K562 (cell line): ENCODE results near the gene SIRT5. TPM values are rescaled to one million over a fixed set of nuclear protein-coding genes. Genes with fewer than 3 reads are reported as not detected.

Experiments
- ATAC-seq: fragments of 200-7000 bp; cut with Tn5 transposase; 3 replicates; pipeline ENCODE4 v1.9.1; 2020; ENCODE audit warnings: moderate library complexity
- BruUV-seq: library from RNA; stranded (reverse); fragments of 400-500 nt; replicated peaks from 2 replicates; lab custom pipeline; 2021; lab: Mats Ljungman, UMichigan
- CTCF ChIA-PET: fragments of 300-600 bp; formaldehyde crosslinking; extraction: SDS; loops from one replicate; lab custom pipeline; 2021; ENCODE audit warnings: low intra/inter-chr PET ratio; lab: Yijun Ruan, JAX
- POLR2A ChIA-PET: fragments of 300-600, 350-650 bp; sonication (Branson Sonifier 250); formaldehyde crosslinking; extraction: SDS; loops from one replicate; lab custom pipeline; 2021; ENCODE audit warnings: antibody characterized with exemption, inconsistent platforms; lab: Yijun Ruan, JAX
- DNase-seq, 4 experiments: peaks; one replicate each; pipeline versions ENCODE4 v3.0.0 to v3.0.0-alpha.2; 2011 to 2018; ENCODE audit warnings: low spot score in 3 of 4, mixed read lengths in 3 of 4; ENCODE audit errors: extremely low read depth in 1 of 4
- FAIRE-seq: peaks from 2 replicates; lab custom pipeline; 2011; peaks lifted over from hg19 to GRCh38; lab: Jason Lieb, UNC
- H2AFZ ChIP-seq: 2 replicates; pipeline ENCODE4 v1.6.0; 2011; ENCODE audit warnings: low read depth, low read length, control low read depth, inconsistent platforms
- H3K27ac ChIP-seq: fragments of 200-600 bp; 3 replicates; pipeline ENCODE4 v1.8.0; 2011; ENCODE audit warnings: low read depth, mild to moderate bottlenecking, control low read depth, inconsistent platforms, low read length, moderate library complexity, mixed read lengths; ENCODE audit errors: extremely low read depth
- H3K27me3 ChIP-seq, 2 experiments: fragments of 300-600 bp in 1 of 2; 2 replicates in 1 of 2; 3 replicates in 1 of 2; pipeline versions ENCODE4 v1.6.0 to v1.8.0; 2011; ENCODE audit warnings: inconsistent platforms in 2 of 2, low read length in 2 of 2, mild to moderate bottlenecking in 1 of 2, mixed read lengths in 1 of 2, moderate library complexity in 1 of 2; ENCODE audit not compliant: control insufficient read depth in 2 of 2, insufficient read depth in 2 of 2
- H3K36me3 ChIP-seq: fragments of 300-600 bp; 3 replicates; pipeline ENCODE4 v1.8.0; 2011; ENCODE audit warnings: mild to moderate bottlenecking, low read length, inconsistent platforms; ENCODE audit not compliant: control insufficient read depth, insufficient read depth
- H3K4me1 ChIP-seq, 2 experiments: fragments of 200-600 bp in 1 of 2; replicated peaks in 1 of 2; 2 replicates in 1 of 2; 3 replicates in 1 of 2; pipeline versions ENCODE4 v1.5.1 to v1.8.0; 2011; ENCODE audit warnings: inconsistent platforms in 2 of 2, low read length in 2 of 2, mild to moderate bottlenecking in 1 of 2, mixed read lengths in 1 of 2, moderate library complexity in 1 of 2; ENCODE audit not compliant: control insufficient read depth in 2 of 2, insufficient read depth in 2 of 2
- H3K4me2 ChIP-seq: 2 replicates; pipeline ENCODE4 v1.6.1; 2011; ENCODE audit warnings: low read length, control low read depth, inconsistent platforms, mixed read lengths; ENCODE audit not compliant: insufficient read depth
- H3K4me3 ChIP-seq: fragments of 200-600 bp; sonication (generic), shearing (Covaris generic); 2 replicates; pipeline ENCODE4 v1.5.1; 2016; ENCODE audit warnings: control low read depth, inconsistent platforms
- H3K79me2 ChIP-seq: fragments of 200-600 bp; 3 replicates; pipeline ENCODE4 v1.8.0; 2011; ENCODE audit warnings: low read length, inconsistent platforms; ENCODE audit not compliant: control insufficient read depth, insufficient read depth
- H3K9ac ChIP-seq, 2 experiments: 2 replicates each; pipeline versions ENCODE4 v1.6.0 to v1.6.1; 2011; ENCODE audit warnings: low read depth in 2 of 2, low read length in 2 of 2, control low read depth in 1 of 2, inconsistent platforms in 1 of 2, mild to moderate bottlenecking in 1 of 2, mixed read lengths in 1 of 2; ENCODE audit not compliant: insufficient read depth in 1 of 2
- H3K9me1 ChIP-seq: one replicate; pipeline ENCODE4 v1.6.0; 2011; ENCODE audit warnings: inconsistent platforms, mild to moderate bottlenecking, low read length, moderate library complexity; ENCODE audit not compliant: control insufficient read depth, insufficient read depth
- H3K9me3 ChIP-seq: replicated peaks from 2 replicates; pipeline ENCODE4 v1.5.1; 2011; ENCODE audit warnings: low read depth, low read length, inconsistent platforms; ENCODE audit not compliant: control insufficient read depth, insufficient read depth
- H4K20me1 ChIP-seq: replicated peaks from 2 replicates; pipeline ENCODE4 v1.6.1; 2011; ENCODE audit warnings: low read length, inconsistent platforms, mixed read lengths; ENCODE audit not compliant: control insufficient read depth, insufficient read depth
- BCOR ChIP-seq: fragments of 450-650 bp; IDR thresholded peaks from 2 replicates; pipeline ENCODE4 v1.6.1; 2016
- CHCHD3 ChIP-seq: fragments of 250-450 bp; sonication (Bioruptor Pico); IDR thresholded peaks from 2 replicates; pipeline ENCODE4 v2.1.2; 2022; ENCODE audit warnings: mild to moderate bottlenecking
- CREBBP ChIP-seq: IDR thresholded peaks from one replicate; pipeline ENCODE4 v1.6.1; 2012; ENCODE audit warnings: low read depth, mild to moderate bottlenecking, control low read depth, inconsistent platforms, low read length
- EHMT2 ChIP-seq: fragments of 450-650 bp; IDR thresholded peaks from 2 replicates; pipeline ENCODE4 v1.6.1; 2018; ENCODE audit warnings: antibody characterized with exemption
- EP300 ChIP-seq: IDR thresholded peaks from 2 replicates; pipeline ENCODE4 v1.6.1; 2012; ENCODE audit warnings: low read length, improper control_type of control experiment
- MCM7 ChIP-seq, 2 experiments: fragments of 450-650 bp; IDR thresholded peaks; 2 replicates each; pipeline ENCODE4 v1.6.1; 2016 to 2018
- MTA3 ChIP-seq: fragments of 450-650 bp; formaldehyde crosslinking; IDR thresholded peaks from 2 replicates; pipeline ENCODE4 v1.6.1; 2017; ENCODE audit warnings: mild to moderate bottlenecking, borderline replicate concordance
- PATZ1 ChIP-seq: fragments of 250-450 bp; sonication (Bioruptor Pico); IDR thresholded peaks from 2 replicates; pipeline ENCODE4 v1.5.0; 2020; ENCODE audit warnings: mild to moderate bottlenecking, borderline replicate concordance
- RBM22 ChIP-seq: fragments of 200-400 bp; formaldehyde crosslinking; IDR thresholded peaks from 2 replicates; pipeline ENCODE4 v1.6.1; 2018; ENCODE audit warnings: low read length, low read depth; ENCODE audit not compliant: poor library complexity, severe bottlenecking
- TRIM24 ChIP-seq, 2 experiments: fragments of 450-650 bp; IDR thresholded peaks; 2 replicates each; pipeline ENCODE4 v1.6.1; 2016
- ZKSCAN8 ChIP-seq: fragments of 200-800 bp; sonication (Bioruptor generic); IDR thresholded peaks from 2 replicates; pipeline ENCODE4 v1.6.1; 2016; ENCODE audit warnings: missing genetic modification characterization, missing compliant biosample characterization
- ZNF197 ChIP-seq: fragments of 200-800 bp; sonication (Bioruptor generic); IDR thresholded peaks from 2 replicates; pipeline ENCODE4 v1.6.1; 2016; ENCODE audit warnings: low read depth, missing genetic modification characterization, missing compliant biosample characterization
- ZNF695 ChIP-seq: fragments of 450-650 bp; formaldehyde crosslinking; IDR thresholded peaks from 2 replicates; pipeline ENCODE4 v1.4.0; 2020; ENCODE audit warnings: mild to moderate bottlenecking, moderate library complexity
- WGBS: fragments of 100-300 bp; shearing (Covaris generic); methylation state at CpG from one replicate; pipeline ENCODE4 v1.1.6; 2016; ENCODE audit warnings: low coverage, mixed read lengths; ENCODE audit not compliant: insufficient coverage; ENCODE audit errors: missing lambda C conversion rate; 5-methylcytosine and 5-hydroxymethylcytosine counted together
- in situ Hi-C: fragments of 300-500 bp; cut with MboI; formaldehyde crosslinking; loops from 4 replicates; pipeline ENCODE4 v1.15.0; 2018; ENCODE audit warnings: inconsistent platforms, mixed read lengths
- intact Hi-C: fragments of 100-400 bp; cut with micrococcal nuclease; formaldehyde crosslinking; loops from 2 replicates; pipeline ENCODE4 v1.14.2; 2022
- polyA plus RNA-seq, 8 experiments: library from polyadenylated mRNA; depleted of rRNA in 4 of 8; stranded (reverse) in 5 of 8; unstranded in 3 of 8; fragments of >200 nt; fragmentation: Nextera tagmentation in 2 of 8; fragmentation: Illumina TruSeq in 1 of 8; extraction: Ambion mirVana in 2 of 8; extraction: Trizol in 1 of 8; gene quantifications; 2 replicates each; pipeline versions ENCODE4 v1.2.1 to v1.2.3, GENCODE V29; 2011 to 2014; ENCODE audit warnings: inconsistent platforms in 1 of 8, missing spikeins in 1 of 8
- total RNA-seq, 7 experiments: library from RNA; depleted of rRNA in 6 of 7; stranded (reverse); fragments of >200 nt in 6 of 7; fragmentation: Illumina TruSeq in 2 of 7; extraction: Trizol in 2 of 7; gene quantifications; 2 replicates each; pipeline versions ENCODE4 v1.2.1 to v1.2.3, GENCODE V29; 2011 to 2021; ENCODE audit warnings: low replicate concordance in 1 of 7
- TF ChIP-seq, protein P1 (sequence below): fragments of 250-450 bp; sonication (Bioruptor Pico); IDR thresholded peaks from 2 replicates; pipeline ENCODE4 v1.4.0; 2020; ENCODE audit warnings: borderline replicate concordance
- TF ChIP-seq, protein P2 (sequence below), 3 experiments: fragments of 200-800 bp in 1 of 3; sonication (Bioruptor generic) in 1 of 3; sonication (generic) in 1 of 3; formaldehyde crosslinking in 1 of 3; IDR thresholded peaks; 2 replicates each; pipeline versions ENCODE4 v1.6.1 to v1.8.0; 2016 to 2022; ENCODE audit warnings: mild to moderate bottlenecking in 2 of 3, missing compliant biosample characterization in 2 of 3, missing genetic modification characterization in 2 of 3, missing genetic modification reagents in 1 of 3

SIRT5 gene
- total and polyA plus RNA-seq, 9 of the 15 experiments (the other 6 are each of a cell fraction or from before 2014, with no cell fraction given), result 2.1 to 15.7 (median 11.4) TPM

GRCh38 chr6:13589801-13590200, 15.4 kb downstream of the SIRT5 start (continued):
- TF ChIP-seq RBM22, result no peak
- TF ChIP-seq ZNF197, result no peak
- TF ChIP-seq, protein P1, sequence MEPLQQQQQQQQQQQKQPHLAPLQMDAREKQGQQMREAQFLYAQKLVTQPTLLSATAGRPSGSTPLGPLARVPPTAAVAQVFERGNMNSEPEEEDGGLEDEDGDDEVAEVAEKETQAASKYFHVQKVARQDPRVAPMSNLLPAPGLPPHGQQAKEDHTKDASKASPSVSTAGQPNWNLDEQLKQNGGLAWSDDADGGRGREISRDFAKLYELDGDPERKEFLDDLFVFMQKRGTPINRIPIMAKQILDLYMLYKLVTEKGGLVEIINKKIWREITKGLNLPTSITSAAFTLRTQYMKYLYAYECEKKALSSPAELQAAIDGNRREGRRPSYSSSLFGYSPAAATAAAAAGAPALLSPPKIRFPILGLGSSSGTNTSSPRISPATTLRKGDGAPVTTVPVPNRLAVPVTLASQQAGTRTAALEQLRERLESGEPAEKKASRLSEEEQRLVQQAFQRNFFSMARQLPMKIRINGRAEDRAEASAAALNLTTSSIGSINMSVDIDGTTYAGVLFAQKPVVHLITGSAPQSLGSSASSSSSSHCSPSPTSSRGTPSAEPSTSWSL, result no peak
- TF ChIP-seq CHCHD3, result no peak
- no peak for TF ChIP-seq EP300

GRCh38 chr6:13590574-13591153, 16.3 kb downstream of the SIRT5 start:
- Histone ChIP-seq H3K4me1 (peaks cover 0 to 5% of the 10 kb centered on the region in 2 experiments; a peak in 2 of 5 replicates), H3K4me2 (no peak overlapping the region), H3K27me3 (no peaks in the 10 kb centered on the region), H3K9me1 (no peaks in the 10 kb centered on the region), H2AFZ (no peak overlapping the region), H3K9ac (no peak overlapping the region), H3K9me3 (no peaks in the 10 kb centered on the region), H3K79me2 (no peaks in the 10 kb centered on the region), H3K27ac (no peak overlapping the region; the same call in 2 of the 3 replicates), H3K36me3 (peaks cover 40% of the 10 kb centered on the region), H3K4me3 (no peak overlapping the region), H4K20me1 (no peaks in the 10 kb centered on the region)
- in situ Hi-C loops (no loop called here), intact Hi-C loops (no loop called here)
- ATAC-seq, result no peak
- WGBS, result 16% methylated on average over 1 of the region's 1 CpG
- DNase-seq, result no peak
- POLR2A ChIA-PET, result no interaction called here
- no TSS peak for BruUV-seq
- peak; percentile 79 for FAIRE-seq
- CTCF ChIA-PET, result interaction anchor here (0.8 kb wide), 1 partner anchor 476 kb away, joined by 3 read pairs; no protein-coding TSS in a partner anchor
- TF ChIP-seq BCOR (peak; percentile 56; the same call in 1 of the 2 replicates), MCM7 (IDR thresholded peaks at IDR 0.05) (0 out of 4 replicates have a peak, but pooled peaks of 1 of the 2 experiments have one; percentile 15), TRIM24 (IDR thresholded peaks at IDR 0.05) (peak; percentile 57 to 73; a peak in 3 of 4 replicates), ZKSCAN8 (CRISPR knock-in tag) (no peak), CREBBP (peak; percentile 20), ZNF695 (CRISPR knock-in tag) (no peak), MTA3 (no peak), PATZ1 (no peak), EHMT2 (peak; percentile 51; the same call in 1 of the 2 replicates)
- TF ChIP-seq, protein P2, sequence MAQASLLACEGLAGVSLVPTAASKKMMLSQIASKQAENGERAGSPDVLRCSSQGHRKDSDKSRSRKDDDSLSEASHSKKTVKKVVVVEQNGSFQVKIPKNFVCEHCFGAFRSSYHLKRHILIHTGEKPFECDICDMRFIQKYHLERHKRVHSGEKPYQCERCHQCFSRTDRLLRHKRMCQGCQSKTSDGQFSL (CRISPR knock-in tag; IDR thresholded peaks at IDR 0.05), result no peak
- TF ChIP-seq, protein P2 (tag; IDR thresholded peaks at IDR 0.05), result no peak
